Inflammatory macrophage treated with lipopolysaccharide for 4 hours (primary cell): Measurements from ENCODE around the gene PRG2.

Experiments used
- DNase-seq: peaks from one replicate; pipeline ENCODE4 v3.0.0-alpha.2; 2020

Gene PRG2

GRCh38 chr11:57395905-57396623 is 5.6 kb upstream of the PRG2 start:
- DNase-seq: no peak

GRCh38 chr11:57394203-57394965 is 3.9 kb upstream of the PRG2 start:
- no peak for DNase-seq

GRCh38 chr11:57392763-57393105 is 2.3 kb upstream of the PRG2 start:
- DNase-seq: no peak

- DNase-seq: no peak
Measured at GRCh38 chr11:57392066-57392762, 1.8 kb upstream of the PRG2 start.

- DNase-seq: no peak
Measured at GRCh38 chr11:57391539-57391938, 1.1 kb upstream of the PRG2 start.

GRCh38 chr11:57391111-57391510 is 661 bp upstream of the PRG2 start:
- DNase-seq: no peak

GRCh38 chr11:57387289-57388030 is 3.0 kb downstream of the PRG2 start:
- no peak for DNase-seq

- no peak for DNase-seq
Measured at GRCh38 chr11:57386178-57386940, 4.1 kb downstream of the PRG2 start.

GRCh38 chr11:57380975-57381374 is 9.5 kb downstream of the PRG2 start, which contains the start of gene PRG3:
Gene PRG3 (minus strand): TSS chr11:57381150. CDS start chr11:57380708, 442 bp downstream.
- no peak for DNase-seq

- DNase-seq: no peak
Measured at GRCh38 chr11:57379732-57380131, 10.7 kb downstream of the PRG2 start.

GRCh38 chr11:57378186-57378585 is 12.3 kb downstream of the PRG2 start:
- peak; percentile 64 for DNase-seq

- DNase-seq: no peak
Measured at GRCh38 chr11:57377107-57377506, 13.3 kb downstream of the PRG2 start.

- DNase-seq: no peak
Measured at GRCh38 chr11:57376095-57377090, 14.1 kb downstream of the PRG2 start.

- DNase-seq: no peak
Measured at GRCh38 chr11:57375490-57375889, 15.0 kb downstream of the PRG2 start.

GRCh38 chr11:57374966-57375365 is 15.5 kb downstream of the PRG2 start:
- no peak for DNase-seq

GRCh38 chr11:57373146-57373545 is 17.3 kb downstream of the PRG2 start:
- DNase-seq: no peak

- DNase-seq: peak; percentile 13
Measured at GRCh38 chr11:57370941-57371340, 19.5 kb downstream of the PRG2 start.

GRCh38 chr11:57370251-57370650 is 20.2 kb downstream of the PRG2 start:
- peak; percentile 10 for DNase-seq

GRCh38 chr11:57368845-57369232 is 21.6 kb downstream of the PRG2 start:
- DNase-seq: no peak

GRCh38 chr11:57368106-57368844 is 22.2 kb downstream of the PRG2 start:
- peak; percentile 36 for DNase-seq
